ENCODE measurements around the gene CKS1B.

- no peak for TF ChIP-seq TAF1 (conservative IDR thresholded peaks at IDR 0.05)
- TF ChIP-seq CTCF (IDR thresholded peaks at IDR 0.05; ENCODE audit: low read depth, low read length, missing input control) = no peak
- no peak for TF ChIP-seq SP1 (IDR thresholded peaks at IDR 0.05)
- no peak for TF ChIP-seq FOXA1 (IDR thresholded peaks at IDR 0.05)
- TF ChIP-seq ZBTB33 (IDR thresholded peaks at IDR 0.05) = no peak
- TF ChIP-seq YY1 (IDR thresholded peaks at IDR 0.05) = no peak
- no peak for TF ChIP-seq JUND (IDR thresholded peaks at IDR 0.05)
- TF ChIP-seq MAX (IDR thresholded peaks at IDR 0.05) = no peak
- no peak for TF ChIP-seq EGR1 (IDR thresholded peaks at IDR 0.05; ENCODE audit: low read depth in 2 of 2)
- no peak for TF ChIP-seq HNF4A (conservative IDR thresholded peaks at IDR 0.05)
- no peak for TF ChIP-seq RAD21 (IDR thresholded peaks at IDR 0.05)
Observed at GRCh38 chr1:154953611-154954038, 20.9 kb upstream of the CKS1B start.
